ENCODE results near the gene CCDC121.
"Not testable (repeated sequence)": the region's sequence is repeated elsewhere in the genome, so short reads cannot be mapped to it uniquely, and the experiment has no call there.

CCDC121 gene

GRCh38 chr2:27636766-27637165 lies 8.0 kb upstream of the CCDC121 start:
- no peak for DNase-seq (ENCODE audit: low read depth, low spot score)

GRCh38 chr2:27634291-27634690 lies 5.5 kb upstream of the CCDC121 start:
- no peak for DNase-seq (ENCODE audit: low read depth, low spot score)

GRCh38 chr2:27630257-27630656 lies 1.4 kb upstream of the CCDC121 start:
- DNase-seq (ENCODE audit: low read depth, low spot score), result not testable (repeated sequence)

- DNase-seq (ENCODE audit: low read depth, low spot score), result no peak
These were observed 647 bp downstream of the CCDC121 start for GRCh38 chr2:27627963-27628766.

GRCh38 chr2:27626921-27627320 lies 1.9 kb downstream of the CCDC121 start:
- DNase-seq (ENCODE audit: low read depth, low spot score), result not testable (repeated sequence)

GRCh38 chr2:27626323-27626722 lies 2.5 kb downstream of the CCDC121 start:
- DNase-seq (ENCODE audit: low read depth, low spot score), result not testable (repeated sequence)

GRCh38 chr2:27624943-27625342 lies 3.9 kb downstream of the CCDC121 start:
- DNase-seq (ENCODE audit: low read depth, low spot score), result no peak

GRCh38 chr2:27622921-27623384 lies 5.9 kb downstream of the CCDC121 start:
- no peak for DNase-seq (ENCODE audit: low read depth, low spot score)

- no peak for DNase-seq (ENCODE audit: low read depth, low spot score)
These were observed 7.3 kb downstream of the CCDC121 start for GRCh38 chr2:27621524-27621923.

GRCh38 chr2:27615316-27615715 lies 13.5 kb downstream of the CCDC121 start:
- no peak for DNase-seq (ENCODE audit: low read depth, low spot score)

- no peak for DNase-seq (ENCODE audit: low read depth, low spot score)
These were observed 14.8 kb downstream of the CCDC121 start for GRCh38 chr2:27613985-27614384.

- no peak for DNase-seq (ENCODE audit: low read depth, low spot score)
These were observed 22.2 kb downstream of the CCDC121 start for GRCh38 chr2:27606611-27607010.

GRCh38 chr2:27596627-27597026 lies 32.2 kb downstream of the CCDC121 start:
- no peak for DNase-seq (ENCODE audit: low read depth, low spot score)

- not testable (repeated sequence) for DNase-seq (ENCODE audit: low read depth, low spot score)
These were observed 33.4 kb downstream of the CCDC121 start for GRCh38 chr2:27595412-27595811.

- not testable (repeated sequence) for DNase-seq (ENCODE audit: low read depth, low spot score)
These were observed 34.6 kb downstream of the CCDC121 start for GRCh38 chr2:27594020-27594703.

GRCh38 chr2:27593240-27593639 lies 35.6 kb downstream of the CCDC121 start:
- DNase-seq (ENCODE audit: low read depth, low spot score), result no peak

- DNase-seq (ENCODE audit: low read depth, low spot score), result no peak
These were observed 37.1 kb downstream of the CCDC121 start for GRCh38 chr2:27591745-27592144.

GRCh38 chr2:27588308-27588707 lies 40.5 kb downstream of the CCDC121 start:
- DNase-seq (ENCODE audit: low read depth, low spot score), result no peak

GRCh38 chr2:27587025-27587424 lies 41.8 kb downstream of the CCDC121 start:
- DNase-seq (ENCODE audit: low read depth, low spot score), result no peak

- DNase-seq (ENCODE audit: low read depth, low spot score), result no peak
These were observed 44.2 kb downstream of the CCDC121 start for GRCh38 chr2:27584597-27584996.

GRCh38 chr2:27583390-27583915 lies 45.4 kb downstream of the CCDC121 start:
- DNase-seq (ENCODE audit: low read depth, low spot score), result no peak

- peak; percentile 54 for DNase-seq (ENCODE audit: low read depth, low spot score)
These were observed 46.0 kb downstream of the CCDC121 start, which contains the start of gene ZNF512 for GRCh38 chr2:27582695-27583389. Gene ZNF512 (plus strand): TSS chr2:27583042. CDS start chr2:27583113, 71 bp downstream.
